ENCODE data around the gene PRODH.
"Not testable (repeated sequence)": the region's sequence is repeated elsewhere in the genome, so short reads cannot be mapped to it uniquely, and the experiment has no call there.

Gene PRODH

DNA sequence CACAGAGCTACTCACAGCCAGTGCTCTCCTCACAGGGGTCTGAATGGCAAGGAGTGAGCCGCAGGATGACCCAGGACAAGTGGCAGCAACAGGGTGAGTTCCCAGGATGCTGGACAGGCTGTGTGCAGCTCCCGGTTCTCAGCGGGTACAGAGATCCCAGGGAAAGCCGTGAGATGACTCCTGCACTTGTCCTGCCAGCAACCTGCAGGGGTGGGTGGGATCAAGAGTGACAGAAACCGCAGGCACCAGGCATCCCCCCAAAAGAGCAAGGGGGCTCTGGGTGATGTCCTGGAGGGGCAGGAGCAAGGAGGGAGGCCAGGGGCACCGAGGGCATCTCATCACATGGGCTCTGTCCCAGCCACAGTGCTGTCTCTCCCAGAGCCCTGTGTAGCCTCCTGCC, 15.9 kb upstream of the PRODH start:
- no peak for DNase-seq

DNA sequence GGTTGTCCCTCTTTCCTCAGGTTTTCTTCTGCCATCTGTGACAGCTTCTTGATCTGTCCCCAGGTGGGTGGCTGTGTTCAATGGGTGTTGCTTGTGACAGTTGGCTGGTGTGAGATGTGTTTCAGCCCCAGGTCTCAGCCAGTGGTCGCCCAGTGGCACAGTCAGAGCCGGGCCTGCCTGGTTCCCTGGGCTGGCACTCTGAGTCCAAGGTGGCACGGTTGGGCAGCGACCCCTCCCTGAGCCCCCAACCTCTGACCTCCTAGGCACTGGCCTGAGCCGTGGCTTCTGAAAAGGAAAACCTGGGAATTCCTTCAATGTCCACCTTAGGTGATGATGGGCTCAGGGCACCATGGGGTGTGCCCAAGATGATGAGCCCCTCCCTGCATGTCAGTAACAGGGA, 14.0 kb upstream of the PRODH start:
- DNase-seq: no peak

DNA sequence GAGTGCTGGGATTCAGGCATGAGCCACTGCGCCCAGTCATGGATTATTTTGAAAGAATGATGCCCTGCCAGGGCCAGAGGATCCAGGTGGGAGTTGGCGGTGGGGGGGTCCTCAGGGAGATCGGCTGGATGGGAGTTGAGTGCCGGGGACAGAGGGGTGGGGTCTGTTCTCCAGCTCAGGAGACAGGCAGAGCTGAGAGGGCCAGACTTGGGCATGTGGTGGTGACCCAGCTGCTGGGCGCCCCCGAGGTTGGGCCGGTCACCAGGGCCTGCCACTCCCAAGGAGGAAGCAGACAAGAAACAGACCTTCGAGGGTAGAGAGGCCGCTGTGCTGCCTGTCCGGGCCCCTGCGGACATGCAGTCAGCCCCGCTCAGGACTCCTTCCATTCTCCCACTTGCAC, 11.8 kb upstream of the PRODH start:
- DNase-seq: no peak

DNA sequence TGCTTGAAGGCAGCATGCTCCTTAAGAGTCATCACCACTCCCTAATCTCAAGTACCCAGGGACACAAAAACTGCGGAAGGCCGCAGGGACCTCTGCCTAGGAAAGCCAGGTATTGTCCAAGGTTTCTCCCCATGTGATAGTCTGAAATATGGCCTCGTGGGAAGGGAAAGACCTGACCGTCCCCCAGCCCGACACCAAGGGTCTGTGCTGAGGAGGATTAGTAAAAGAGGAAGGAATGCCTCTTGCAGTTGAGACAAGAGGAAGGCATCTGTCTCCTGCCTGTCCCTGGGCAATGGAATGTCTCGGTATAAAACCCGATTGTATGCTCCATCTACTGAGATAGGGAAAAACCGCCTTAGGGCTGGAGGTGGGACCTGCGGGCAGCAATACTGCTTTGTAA, 11.0 kb upstream of the PRODH start:
- DNase-seq: not testable (repeated sequence)

DNA sequence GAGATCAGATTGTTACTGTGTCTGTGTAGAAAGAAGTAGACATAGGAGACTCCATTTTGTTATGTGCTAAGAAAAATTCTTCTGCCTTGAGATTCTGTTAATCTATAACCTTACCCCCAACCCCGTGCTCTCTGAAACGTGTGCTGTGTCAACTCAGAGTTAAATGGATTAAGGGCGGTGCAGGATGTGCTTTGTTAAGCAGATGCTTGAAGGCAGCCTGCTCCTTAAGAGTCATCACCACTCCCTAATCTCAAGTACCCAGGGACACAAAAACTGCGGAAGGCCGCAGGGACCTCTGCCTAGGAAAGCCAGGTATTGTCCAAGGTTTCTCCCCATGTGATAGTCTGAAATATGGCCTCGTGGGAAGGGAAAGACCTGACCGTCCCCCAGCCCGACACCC, 2.6 kb upstream of the PRODH start:
- not testable (repeated sequence) for DNase-seq

DNA sequence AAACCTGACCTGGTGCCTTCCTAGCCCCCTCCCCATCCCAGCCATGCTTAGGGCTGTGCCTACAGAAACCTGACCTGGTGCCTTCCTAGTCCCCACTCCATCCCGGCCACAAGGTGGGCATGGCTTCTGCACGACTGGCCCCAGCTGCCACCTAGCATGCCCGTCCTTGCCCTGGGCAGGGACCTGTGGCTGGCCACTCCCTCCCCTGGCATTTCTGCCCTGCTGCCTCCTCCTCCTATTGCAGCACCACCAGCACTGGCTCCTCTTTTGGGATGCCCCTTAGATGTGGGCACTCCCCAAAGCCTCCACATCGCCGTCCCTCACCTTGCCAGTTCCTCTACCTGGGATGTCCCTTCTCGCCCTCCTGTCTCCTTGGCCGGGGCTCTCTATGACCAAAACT, 1.4 kb downstream of the PRODH start:
- DNase-seq: not testable (repeated sequence)

DNA sequence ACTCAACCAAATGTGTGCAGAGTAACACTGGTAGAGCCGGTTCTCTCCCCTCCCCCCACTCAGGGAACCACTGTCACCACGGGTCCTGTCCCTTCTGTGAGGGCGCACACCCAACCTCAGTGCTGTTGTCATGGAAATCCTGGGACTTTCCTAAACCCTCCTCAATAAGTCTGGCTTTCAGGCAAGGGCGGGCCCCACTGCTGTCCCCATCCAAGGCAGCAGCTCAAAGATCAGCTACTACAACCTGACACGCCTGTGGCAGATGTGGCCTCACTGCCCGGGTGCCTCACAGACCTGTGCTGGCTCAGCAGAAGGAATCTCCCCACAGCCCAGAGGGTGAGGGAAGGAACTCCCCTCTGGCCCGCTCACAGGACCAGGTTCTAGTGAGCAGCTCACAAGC, 2.2 kb downstream of the PRODH start:
- DNase-seq: no peak

DNA sequence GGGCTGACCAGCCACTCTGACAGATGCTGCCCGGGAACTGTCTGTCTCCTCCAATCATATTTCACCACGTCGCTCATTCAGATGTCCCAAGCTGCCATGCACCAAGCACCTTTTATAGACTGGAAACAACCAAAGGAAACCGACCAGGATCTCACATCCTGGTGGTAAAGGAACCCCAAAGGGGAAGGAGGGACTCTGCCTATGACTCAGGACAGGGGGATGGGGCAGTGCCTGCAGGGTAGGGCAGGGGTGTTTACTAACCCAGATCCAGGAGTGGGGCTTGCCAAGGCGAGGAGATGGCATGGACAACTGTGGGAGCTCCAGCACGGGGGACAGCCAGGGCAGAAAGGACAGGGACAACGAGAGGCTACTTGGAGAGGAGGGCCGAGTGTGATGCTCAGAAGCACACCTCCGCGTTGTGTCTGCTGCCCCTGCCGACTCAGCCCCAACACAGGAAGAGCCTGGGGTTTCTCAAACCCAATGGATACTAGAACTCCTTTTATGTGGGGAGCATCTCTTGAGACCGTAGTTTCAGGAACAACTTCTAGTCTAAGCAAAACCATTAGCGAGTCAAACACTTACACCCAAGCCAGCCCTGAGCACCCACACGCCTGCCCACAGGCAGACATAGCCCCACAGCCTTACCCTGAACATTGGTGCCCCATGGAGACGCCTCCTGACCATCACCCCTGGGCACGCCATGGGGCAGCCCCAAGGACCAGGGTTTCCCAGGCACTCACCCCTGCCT, 4.0 kb downstream of the PRODH start:
- no peak for DNase-seq

DNA sequence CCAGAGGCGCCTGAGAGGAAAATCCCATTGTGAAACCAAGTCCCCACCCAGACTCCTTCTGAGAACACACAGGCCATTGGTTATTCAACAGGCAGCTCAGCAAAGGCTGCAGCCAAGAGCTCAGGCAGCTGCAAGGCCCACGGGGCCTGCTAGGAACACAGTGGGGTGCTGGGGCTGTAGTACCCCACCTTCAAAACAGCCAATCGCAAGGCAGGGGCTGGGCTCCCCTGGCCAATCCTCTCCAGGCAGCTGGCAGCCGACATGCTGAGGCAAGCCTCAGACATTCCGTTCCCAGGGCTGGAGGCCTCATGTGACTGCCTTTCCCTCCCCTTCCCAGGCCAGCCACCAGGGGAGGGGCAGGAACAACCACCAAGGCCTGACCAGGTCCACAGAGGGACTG, 6.6 kb downstream of the PRODH start:
- DNase-seq: no peak

DNA sequence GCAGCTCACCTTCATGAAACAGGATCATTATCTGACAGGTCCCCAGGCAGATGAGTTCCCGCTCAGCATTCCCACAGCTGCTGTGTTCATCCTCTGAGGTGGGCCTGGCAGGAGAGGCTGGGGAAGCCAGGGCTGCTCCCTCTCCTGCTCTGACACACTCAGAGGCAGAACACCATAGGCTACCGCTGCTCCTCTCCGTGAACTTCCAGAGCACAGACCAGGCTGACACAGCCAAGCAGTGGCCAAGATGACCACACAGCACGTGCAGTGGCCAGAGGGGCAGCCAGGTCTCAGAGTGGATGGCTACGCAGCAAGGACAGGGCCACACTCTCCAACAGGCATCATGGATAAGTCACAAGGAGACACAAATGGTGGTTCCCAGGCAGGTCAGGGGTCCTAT, 8.5 kb downstream of the PRODH start:
- DNase-seq: no peak

DNA sequence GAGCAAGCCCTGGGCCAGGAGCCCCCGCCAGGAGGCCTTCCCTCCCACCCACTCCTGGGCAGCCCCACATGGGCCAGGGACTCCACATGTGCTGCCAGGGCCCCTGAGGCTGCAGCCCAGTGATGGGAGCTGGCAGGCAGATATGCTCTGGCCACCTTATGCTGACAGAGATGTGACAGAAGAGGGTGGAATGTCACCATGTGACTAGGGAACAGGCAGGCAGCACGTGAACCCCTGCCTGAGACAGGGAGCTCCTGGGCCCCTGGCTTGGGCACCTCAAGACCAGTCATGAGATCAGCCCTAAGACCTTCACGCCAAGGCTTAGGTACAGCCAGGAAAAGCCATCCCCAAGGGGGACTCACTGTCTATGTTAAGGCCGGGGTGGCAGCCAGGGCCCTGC, 9.1 kb downstream of the PRODH start:
- DNase-seq: no peak

DNA sequence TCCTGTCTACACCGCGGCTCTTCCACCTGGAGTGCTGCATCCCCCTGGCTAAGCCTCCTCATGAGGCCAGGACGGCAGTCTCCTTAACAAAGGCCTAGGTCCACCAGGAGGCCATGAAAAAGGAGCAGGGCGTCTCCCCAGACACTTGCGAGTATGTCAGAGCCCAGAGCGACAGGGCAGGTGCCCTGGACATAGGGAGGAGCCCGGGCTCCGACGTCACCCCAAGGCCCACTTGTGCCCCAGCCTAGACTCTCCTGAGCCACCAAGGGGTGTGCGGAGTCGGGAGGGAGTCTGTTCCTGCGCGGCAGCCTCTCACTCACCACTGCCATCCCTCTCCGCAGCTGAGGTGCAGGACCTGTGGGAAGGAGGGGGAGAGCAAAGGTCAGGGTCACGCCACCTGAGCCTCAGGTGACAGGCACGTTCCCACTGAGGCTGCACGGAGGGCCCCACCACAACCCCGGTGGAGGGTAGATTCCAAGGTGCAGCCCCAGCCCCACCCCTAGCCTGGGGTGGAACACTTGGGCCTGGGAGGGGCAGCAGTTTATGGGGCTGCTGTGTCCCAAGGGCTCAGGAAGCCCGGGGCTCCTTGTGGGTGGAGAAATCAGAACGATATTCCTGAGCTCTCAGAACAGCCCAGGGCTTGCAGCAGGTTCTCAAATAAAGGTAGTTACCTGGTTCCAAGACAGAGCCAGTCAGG, 10.6 kb downstream of the PRODH start:
- no peak for DNase-seq

DNA sequence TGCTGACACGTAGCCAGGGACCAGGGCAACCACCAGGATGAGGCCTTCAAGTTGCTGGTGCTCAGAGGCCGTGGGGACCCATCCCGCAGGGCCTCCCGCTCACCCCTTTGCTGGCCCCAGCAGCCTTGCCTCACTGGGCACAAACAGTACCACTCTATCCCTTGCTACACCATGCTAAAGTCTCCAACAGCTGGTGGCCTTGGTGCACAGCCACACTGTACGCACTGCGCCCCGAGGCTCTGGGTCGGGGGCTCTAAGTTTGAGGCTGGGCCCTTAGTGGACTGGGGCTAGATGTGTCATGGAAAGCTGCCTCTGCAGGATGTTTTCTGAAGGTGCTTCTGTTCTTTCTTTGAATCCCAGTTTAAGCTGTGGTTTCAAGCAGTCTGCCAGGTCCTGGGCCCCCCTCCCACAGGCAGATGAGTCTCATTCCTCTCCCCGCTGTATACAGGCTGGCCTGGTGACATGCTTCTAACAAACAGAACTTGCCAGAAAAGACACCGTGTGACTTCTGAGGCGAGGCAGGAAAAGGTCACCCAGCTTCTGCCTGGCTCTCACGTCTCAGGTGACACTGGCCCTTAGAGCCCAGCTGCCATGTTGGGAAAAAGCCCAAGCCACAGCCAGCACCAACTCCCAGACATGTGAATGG, 15.7 kb downstream of the PRODH start:
- DNase-seq: not testable (repeated sequence)

DNA sequence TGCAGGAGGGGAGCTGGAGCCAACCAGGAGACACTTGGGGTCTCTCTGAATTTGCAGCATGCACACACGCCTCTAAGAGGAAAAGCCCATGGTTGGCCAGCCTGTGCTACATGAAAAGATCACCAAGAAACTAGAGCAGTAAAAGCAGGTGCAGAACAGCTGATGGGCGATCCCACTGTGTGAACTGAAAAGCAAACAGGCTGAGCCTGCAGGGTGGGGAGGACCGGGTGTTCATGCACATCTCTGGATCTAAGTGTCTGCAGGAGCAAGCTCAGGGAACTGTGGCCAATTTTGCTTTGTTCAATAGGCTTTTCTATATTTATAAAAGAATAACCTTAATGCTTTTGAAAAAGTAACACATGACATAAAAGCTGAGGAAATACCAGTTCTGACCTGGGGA, 18.3 kb downstream of the PRODH start:
- DNase-seq: not testable (repeated sequence)

DNA sequence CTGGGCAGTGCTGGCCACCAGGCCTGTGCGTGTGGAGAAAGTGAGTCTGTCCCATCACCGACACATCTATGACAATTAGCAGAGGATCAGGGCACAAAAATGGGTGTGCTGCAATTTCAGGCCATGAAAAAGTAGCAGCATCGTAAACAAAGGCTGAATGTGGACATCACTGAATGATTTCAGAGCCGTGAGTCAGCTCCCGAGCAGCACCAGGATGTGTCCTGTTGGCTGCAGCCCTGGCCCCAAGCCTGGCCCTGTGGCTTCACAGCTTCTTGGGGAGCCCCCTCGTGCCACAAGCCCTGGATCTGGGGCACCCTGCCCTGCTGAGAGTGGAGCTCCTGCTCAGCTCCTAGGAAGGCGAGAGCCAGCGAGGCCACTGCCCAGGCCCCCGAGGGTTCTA, 20.5 kb downstream of the PRODH start:
- not testable (repeated sequence) for DNase-seq

DNA sequence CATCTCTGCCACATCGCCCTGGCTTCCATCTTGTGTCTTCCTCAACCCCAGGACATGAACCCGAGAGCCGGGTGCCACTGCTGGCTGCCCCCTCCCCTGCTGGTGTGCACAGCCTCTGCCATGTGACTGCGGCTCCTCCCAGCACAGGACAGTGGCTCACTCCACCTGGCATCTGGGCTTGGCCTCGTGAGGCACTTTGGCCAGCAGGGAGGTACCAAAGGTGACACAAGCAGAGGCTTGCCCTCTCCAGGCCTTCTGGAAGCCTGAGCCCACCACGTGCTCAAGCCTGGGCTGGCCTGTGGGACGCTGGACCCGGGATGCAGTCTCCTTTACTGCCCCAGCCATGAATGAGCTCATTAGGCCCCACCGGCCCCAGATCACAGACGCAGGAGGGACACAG, 21.5 kb downstream of the PRODH start:
- DNase-seq: not testable (repeated sequence)

DNA sequence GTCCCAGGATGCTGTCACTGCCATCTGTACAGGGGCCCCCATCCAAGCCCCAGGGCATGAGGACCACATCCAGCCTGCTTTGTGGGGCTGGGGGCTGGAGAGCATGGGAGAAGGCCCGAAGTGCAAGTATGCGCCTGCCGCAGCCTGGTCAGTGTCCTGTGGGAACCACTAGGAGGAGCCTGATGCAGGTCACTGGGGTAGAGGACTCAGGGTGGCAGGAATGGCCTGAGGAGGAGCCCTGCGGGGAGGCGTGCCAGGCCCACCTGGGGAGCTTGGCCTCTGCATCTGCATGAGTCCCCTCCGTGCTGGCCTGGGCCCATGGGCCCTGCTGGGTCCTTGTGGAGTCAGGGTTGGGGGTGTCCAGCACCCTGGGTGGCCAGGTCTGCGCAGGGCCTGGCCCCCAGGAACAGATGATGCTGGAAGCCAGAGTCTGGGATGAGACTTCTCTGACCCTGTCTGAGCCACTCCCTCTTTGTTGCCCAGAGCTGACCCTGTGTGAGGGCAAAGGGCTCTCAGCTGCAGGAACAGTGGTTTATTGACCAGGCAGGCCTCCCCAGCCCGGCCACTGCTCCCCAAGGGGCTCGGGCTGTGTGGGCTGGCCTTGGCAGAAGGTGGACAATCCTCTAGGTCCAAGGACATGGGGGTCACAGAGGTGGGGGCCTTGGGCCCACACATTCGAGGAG, 23.7 kb downstream of the PRODH start:
- not testable (repeated sequence) for DNase-seq

DNA sequence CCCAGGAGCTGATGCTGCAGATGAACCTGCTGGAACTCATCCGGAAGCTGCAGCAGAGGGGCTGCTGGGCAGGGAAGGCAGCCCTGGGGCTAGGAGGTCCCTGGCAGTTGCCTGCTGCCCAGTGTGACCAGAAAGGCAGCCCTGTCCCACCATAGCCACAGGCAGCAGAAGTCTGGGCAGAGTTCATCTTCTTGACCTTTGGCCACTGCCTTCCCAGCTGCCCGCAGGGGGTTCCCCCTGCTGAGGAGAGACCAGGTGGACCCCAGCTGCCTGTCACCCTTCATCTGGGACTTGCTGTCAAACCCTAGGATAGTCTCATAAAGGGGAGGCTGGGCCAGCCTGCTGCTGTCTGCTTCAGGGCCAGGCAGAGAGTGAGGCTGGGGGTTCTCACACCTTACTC, 24.6 kb downstream of the PRODH start:
- not testable (repeated sequence) for DNase-seq

DNA sequence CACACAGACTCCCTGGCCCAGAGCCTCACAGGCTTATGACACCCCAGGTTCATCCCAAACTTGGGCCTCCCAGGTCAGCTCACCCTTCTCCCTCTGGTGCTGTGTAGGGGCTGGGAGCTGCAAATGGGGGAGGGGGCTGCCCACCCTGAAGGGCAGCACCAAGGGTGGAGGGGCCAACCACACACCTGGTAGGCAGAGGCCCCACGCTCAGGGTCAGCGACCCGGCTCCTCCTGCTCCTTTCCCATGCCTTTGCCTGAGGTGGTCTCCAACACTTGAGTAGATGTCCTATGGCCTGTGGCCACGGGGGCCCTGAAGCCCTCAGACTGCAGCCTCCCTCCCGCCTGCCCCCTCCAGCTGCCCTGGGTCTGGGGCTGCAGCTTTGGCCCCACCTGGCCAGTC, 26.5 kb downstream of the PRODH start:
- DNase-seq: no peak

DNA sequence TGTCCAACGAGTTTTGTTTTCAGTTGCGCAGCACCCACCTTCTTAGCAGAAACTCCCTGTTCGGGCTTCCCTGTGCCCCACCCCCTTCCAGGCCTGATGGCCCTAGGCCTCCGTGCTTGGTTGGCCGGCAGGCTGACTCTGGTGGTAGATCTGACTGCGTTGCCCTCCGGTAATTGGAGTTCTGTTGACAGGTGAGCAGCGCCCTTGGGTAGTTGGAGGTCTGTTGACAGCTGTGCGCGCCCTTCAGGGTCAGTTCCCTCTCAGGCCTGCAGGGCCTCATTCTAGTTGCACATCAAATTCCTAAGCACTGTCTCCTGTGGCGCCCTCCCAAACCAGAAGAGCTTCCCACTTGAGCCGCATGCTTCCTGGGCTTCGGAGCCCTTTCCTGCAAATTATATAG, 29.2 kb downstream of the PRODH start:
- no peak for DNase-seq

DNA sequence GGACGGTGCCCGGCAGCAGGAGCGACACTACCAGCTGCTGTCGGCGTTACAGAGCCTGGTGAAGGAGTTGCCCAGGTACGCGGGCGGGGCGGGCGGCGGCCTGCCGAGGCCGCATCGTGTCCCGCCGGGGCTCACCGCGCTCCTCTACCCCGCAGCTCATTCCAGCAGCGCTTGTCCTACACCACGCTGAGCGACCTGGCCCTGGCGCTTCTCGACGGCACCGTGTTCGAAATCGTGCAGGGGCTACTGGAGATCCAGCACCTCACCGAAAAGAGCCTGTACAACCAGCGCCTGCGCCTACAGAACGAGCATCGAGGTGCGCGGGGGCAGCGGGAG, 29.7 kb downstream of the PRODH start:
- not testable (repeated sequence) for DNase-seq

DNA sequence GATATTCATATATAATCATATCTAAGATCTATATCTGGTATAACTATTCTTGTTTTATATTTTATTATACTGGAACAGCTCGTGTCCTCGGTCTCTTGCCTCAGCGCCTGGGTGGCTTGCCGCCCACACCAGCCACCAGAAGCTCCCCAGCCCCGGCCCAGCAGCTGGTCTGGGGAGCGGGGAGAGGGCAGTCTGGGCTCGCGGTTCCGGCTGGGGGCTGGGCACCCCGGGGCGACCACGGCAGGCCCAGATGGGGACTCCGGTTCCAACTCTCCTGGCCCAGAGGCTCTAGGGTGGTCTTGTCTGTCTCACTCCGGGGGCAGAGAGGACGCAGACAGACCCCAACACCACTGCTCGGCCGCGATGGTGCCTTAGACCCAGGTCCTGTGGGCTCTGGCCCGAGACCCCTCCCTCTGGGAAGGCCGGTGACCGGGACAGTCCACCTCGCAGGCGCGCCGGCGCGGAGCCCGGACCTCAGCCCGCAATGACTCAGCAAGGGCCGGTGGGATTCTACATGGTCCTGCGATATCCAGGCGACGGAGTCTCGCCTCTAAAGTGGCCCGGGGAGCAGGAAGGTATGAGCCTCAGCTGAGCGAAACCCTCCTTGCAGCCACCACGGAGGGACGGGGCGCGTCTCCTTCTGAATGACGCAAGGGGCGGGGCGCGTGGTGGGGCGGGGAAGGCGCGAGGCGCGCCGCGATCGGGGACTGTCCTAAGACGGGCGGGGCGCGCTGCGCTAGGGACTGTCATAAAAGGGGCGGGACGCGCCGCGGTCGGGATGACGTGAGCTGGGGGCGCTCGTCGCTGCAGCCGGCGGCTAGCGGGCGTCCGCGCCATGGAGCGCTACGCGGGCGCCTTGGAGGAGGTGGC, 30.3 kb downstream of the PRODH start, which contains the start of gene DGCR6:
Gene DGCR6, plus strand, starts transcription at position 781 of the 870 bp plus-strand sequence. Its CDS starts 55 bp downstream, at position 836.
- DNase-seq: no peak

Data from HCEC 1CT (cell line).